Stimulated activated CD8-positive, alpha-beta memory T cell treated with anti-CD3 and anti-CD28 coated beads, Interleukin-7, amount 100 ng/mL, for 48 hours (primary cell): ENCODE data around the gene FXYD2.

Experiments used
- DNase-seq, 2 donors: peaks; one replicate each; pipeline ENCODE4 v3.0.0-alpha.2; 2020; ENCODE audit warnings: low read depth in 1 of 2; ENCODE audit errors: extremely low read depth in 1 of 2

The FXYD2 gene

GRCh38 chr11:117770061-117770460, 54.5 kb downstream of the FXYD2 start:
- no peak for DNase-seq
